ENCODE results near the gene SVOPL. TPM values are rescaled to one million over a fixed set of nuclear protein-coding genes. Genes with fewer than 3 reads are reported as not detected.

SVOPL gene
- total RNA-seq, 2 donors from 2014 or later, result not detected

DNA sequence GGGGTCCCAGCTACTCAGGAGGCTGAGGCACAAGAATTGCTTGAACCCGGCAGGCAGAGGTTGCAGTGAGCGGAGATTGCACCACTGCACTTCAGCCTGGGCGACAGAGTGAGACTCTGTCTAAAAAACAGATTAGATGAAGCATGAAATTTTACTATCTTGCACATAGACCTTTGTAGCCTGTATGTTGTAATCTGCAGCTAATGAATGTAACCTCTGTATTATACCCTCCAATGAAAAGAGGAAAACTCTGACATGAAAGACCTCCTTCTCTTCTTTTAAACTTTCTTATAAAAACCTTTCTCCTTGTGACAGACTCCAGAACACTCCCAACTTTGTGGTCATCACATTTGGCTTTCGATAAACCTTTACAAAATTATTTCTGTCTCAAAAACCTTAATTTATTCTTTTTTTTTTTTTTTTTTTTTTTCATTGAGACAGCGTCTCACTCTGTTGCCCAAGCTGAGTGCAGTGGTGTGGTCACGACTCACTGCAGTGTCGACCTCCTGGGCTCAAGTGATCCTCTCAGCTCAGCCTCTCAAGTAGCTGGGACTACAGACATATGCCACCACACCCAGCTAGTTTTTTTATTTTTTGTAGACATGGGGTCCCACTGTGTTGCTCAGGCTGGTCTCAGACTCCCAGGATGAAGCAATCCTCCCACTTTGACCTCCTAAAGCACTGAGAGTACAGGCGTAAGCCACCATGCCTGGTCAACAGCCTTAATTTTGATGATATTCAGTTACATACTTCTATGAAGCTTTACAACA, 97.4 kb downstream of the SVOPL start:
- intact Hi-C loops (cut with DNase I), result no loop called here
- H3K4me1 ChIP-seq, result peaks cover 16% of the 10 kb centered on the region
- WGBS, 2 donors, result 92 to 93% methylated on average over 8 of the region's 8 CpGs
- H3K27me3 ChIP-seq, result no peaks in the 10 kb centered on the region
- H3K9me3 ChIP-seq, result no peaks in the 10 kb centered on the region
- no peak overlapping the region for H3K27ac ChIP-seq
- DNase-seq (no peak), ATAC-seq (no peak)
- no peaks in the 10 kb centered on the region for H3K36me3 ChIP-seq (replicated peaks in 1 of 2; ENCODE audit: insufficient read depth in 1 of 2, low read depth in 2 of 2)
- TF ChIP-seq, protein P1, sequence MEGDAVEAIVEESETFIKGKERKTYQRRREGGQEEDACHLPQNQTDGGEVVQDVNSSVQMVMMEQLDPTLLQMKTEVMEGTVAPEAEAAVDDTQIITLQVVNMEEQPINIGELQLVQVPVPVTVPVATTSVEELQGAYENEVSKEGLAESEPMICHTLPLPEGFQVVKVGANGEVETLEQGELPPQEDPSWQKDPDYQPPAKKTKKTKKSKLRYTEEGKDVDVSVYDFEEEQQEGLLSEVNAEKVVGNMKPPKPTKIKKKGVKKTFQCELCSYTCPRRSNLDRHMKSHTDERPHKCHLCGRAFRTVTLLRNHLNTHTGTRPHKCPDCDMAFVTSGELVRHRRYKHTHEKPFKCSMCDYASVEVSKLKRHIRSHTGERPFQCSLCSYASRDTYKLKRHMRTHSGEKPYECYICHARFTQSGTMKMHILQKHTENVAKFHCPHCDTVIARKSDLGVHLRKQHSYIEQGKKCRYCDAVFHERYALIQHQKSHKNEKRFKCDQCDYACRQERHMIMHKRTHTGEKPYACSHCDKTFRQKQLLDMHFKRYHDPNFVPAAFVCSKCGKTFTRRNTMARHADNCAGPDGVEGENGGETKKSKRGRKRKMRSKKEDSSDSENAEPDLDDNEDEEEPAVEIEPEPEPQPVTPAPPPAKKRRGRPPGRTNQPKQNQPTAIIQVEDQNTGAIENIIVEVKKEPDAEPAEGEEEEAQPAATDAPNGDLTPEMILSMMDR (IDR thresholded peaks at IDR 0.05), result no peak
- no peak for TF ChIP-seq POLR2A (IDR thresholded peaks at IDR 0.05)
- no peak overlapping the region for H3K4me3 ChIP-seq

DNA sequence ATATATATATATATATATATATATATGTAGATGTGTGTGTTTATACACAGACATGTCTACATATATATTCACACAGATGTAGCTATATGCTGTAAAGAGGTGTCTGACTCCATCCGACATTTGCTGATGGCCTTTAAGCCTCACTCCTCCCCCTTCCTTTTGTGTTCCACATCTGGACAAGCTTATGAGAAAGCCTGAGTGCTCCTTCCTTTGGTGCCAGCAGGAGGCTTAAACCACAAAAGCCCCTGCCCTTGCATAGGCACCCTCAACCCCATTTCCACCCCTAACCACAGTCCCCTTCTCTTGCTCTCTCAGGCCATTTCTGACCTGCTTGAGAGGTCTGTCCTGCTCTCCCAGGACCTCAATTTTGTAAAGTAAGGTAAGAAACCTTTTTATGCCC, 98.7 kb downstream of the SVOPL start:
- no peak overlapping the region for H3K4me3 ChIP-seq
- ATAC-seq, result no peak
- no peak overlapping the region for H3K27ac ChIP-seq
- H3K4me1 ChIP-seq, result peaks cover 4% of the 10 kb centered on the region
- DNase-seq, result no peak
- 81 to 93% methylated on average over 1 of the region's 1 CpG for WGBS, 2 donors
- TF ChIP-seq POLR2A (IDR thresholded peaks at IDR 0.05), result no peak
- TF ChIP-seq, protein P1 (IDR thresholded peaks at IDR 0.05), result no peak
- no peaks in the 10 kb centered on the region for H3K36me3 ChIP-seq (replicated peaks in 1 of 2; ENCODE audit: insufficient read depth in 1 of 2, low read depth in 2 of 2)
- no peaks in the 10 kb centered on the region for H3K27me3 ChIP-seq
- H3K9me3 ChIP-seq, result no peaks in the 10 kb centered on the region
- intact Hi-C loops (cut with DNase I), result no loop called here

DNA sequence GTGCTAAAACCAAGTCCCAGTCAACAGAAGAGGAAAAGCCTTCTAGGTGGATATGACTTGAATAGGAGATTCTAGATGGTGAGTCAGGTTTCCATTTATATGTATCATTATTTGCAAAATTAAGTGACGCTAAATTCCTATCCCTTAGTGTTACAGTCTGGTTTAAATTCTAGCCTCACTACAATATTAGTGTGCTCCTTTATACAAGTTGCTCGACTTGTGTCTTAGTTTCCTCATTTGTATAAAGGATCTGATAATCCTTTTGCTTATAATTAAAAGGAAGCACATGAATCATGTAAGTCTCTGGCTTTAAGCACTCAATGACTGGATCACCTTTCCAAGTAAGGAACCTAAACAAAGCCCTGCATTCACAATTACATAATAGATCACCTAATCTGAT, 105.7 kb downstream of the SVOPL start:
- intact Hi-C loops (cut with DNase I), result no loop called here

DNA sequence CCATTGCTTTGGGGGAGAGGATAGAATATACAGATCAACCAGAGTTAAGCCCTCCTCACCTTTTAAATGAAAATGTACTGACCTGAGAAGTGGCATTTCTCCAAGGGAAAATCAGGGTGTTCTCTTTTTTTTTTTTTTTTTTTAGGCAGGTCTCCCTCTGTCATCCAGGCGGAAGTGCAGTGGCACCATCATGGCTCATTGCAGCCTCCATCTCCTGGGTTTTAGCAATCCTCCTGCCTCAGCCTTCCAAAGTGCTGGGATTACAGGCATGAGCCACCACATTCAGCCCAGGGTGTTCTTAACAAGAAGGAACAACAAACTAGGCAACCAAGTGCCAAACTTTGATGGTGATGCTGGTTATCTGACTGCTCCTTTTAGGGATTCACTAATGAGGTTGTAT, 111.0 kb downstream of the SVOPL start:
- ATAC-seq (no peak), DNase-seq (no peak)
- Histone ChIP-seq H3K27ac (no peak overlapping the region), H3K27me3 (no peaks in the 10 kb centered on the region), H3K36me3 (replicated peaks in 1 of 2; ENCODE audit: insufficient read depth in 1 of 2, low read depth in 2 of 2) (no peaks in the 10 kb centered on the region), H3K4me3 (no peak overlapping the region), H3K4me1 (no peaks in the 10 kb centered on the region), H3K9me3 (no peaks in the 10 kb centered on the region)
- TF ChIP-seq POLR2A (IDR thresholded peaks at IDR 0.05), result no peak
- TF ChIP-seq, protein P1 (IDR thresholded peaks at IDR 0.05), result no peak
- whole genome bisulfite sequencing, 2 donors, result 91 to 100% methylated on average over 1 of the region's 1 CpG
- intact Hi-C loops (cut with DNase I), result no loop called here

More for the DNA sequence above, 105.7 kb downstream of the SVOPL start:
- Histone ChIP-seq H3K27ac (no peak overlapping the region), H3K36me3 (replicated peaks in 1 of 2; ENCODE audit: insufficient read depth in 1 of 2, low read depth in 2 of 2) (no peaks in the 10 kb centered on the region), H3K4me3 (no peak overlapping the region), H3K27me3 (no peaks in the 10 kb centered on the region), H3K9me3 (no peaks in the 10 kb centered on the region), H3K4me1 (no peaks in the 10 kb centered on the region)
- TF ChIP-seq, protein P1 (IDR thresholded peaks at IDR 0.05), result no peak
- TF ChIP-seq POLR2A (IDR thresholded peaks at IDR 0.05), result no peak
- DNase-seq (no peak), ATAC-seq (no peak)
- WGBS, 2 donors, result 91 to 93% methylated on average over 2 of the region's 2 CpGs

DNA sequence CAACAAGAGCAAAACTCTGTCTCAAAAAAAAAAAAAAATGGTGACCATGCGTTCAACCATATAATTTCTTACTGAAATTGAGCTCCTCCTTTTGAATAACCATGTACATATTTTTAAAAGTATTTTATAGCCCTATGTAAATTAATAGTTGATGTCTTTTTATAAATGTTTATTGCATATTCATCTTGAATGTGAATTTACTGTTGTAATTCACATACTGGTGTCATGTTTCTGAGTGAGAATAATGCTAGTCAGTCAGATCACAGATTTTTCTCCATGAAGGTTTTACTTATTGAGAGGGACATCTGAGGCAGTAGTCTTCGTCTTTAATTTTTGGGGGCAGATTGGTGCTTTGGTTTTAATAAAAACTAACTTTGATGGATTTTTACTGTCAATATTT, 112.2 kb downstream of the SVOPL start:
- TF ChIP-seq, protein P1 (IDR thresholded peaks at IDR 0.05), result no peak
- TF ChIP-seq POLR2A (IDR thresholded peaks at IDR 0.05), result no peak
- no peaks in the 10 kb centered on the region for H3K4me1 ChIP-seq
- intact Hi-C loops (cut with DNase I), result no loop called here
- no peak overlapping the region for H3K4me3 ChIP-seq
- no peaks in the 10 kb centered on the region for H3K36me3 ChIP-seq (replicated peaks in 1 of 2; ENCODE audit: insufficient read depth in 1 of 2, low read depth in 2 of 2)
- H3K27me3 ChIP-seq, result no peaks in the 10 kb centered on the region
- H3K27ac ChIP-seq, result no peak overlapping the region
- ATAC-seq (no peak), DNase-seq (no peak)
- WGBS, 2 donors, result 96 to 99% methylated on average over 2 of the region's 2 CpGs
- H3K9me3 ChIP-seq, result no peaks in the 10 kb centered on the region
